GM10266 (cell line): ENCODE data around the gene FOXP1.

Experiments
- DNase-seq: peaks from one replicate; pipeline ENCODE4 v3.0.0; 2012; ENCODE audit errors: extremely low spot score
- CTCF ChIP-seq: IDR thresholded peaks from 2 replicates; pipeline ENCODE4 v1.5.1; 2012; ENCODE audit warnings: mild to moderate bottlenecking, low read depth; ENCODE audit not compliant: control insufficient read depth, insufficient read depth; ENCODE audit errors: missing control alignments

Gene FOXP1

GRCh38 chr3:71290301-71290700 is 293.2 kb downstream of the FOXP1 start:
- no peak for DNase-seq
- TF ChIP-seq CTCF, result no peak

- no peak for DNase-seq
- no peak for TF ChIP-seq CTCF
Measured at GRCh38 chr3:71288269-71288930, 295.1 kb downstream of the FOXP1 start.

DNA sequence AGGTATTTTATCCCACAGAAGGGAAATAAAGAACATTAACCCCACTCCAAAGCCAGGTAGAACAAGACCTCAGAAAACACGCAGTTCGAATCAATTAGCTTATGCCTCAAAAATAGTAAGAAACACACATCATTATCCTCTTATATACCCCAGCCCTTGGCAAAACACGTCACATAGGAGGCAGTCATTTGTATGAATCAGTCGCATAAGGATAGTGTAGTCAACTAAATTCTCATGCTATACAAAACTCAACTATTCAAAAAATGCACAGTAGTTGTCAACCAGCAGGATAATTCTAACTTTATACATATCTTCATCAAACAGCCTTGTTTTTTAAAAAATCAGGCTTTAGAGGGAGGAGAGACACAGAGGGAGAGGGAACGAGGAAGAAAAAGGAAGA is 298.4 kb downstream of the FOXP1 start:
- TF ChIP-seq CTCF, result no peak
- no peak for DNase-seq

- DNase-seq, result no peak
- no peak for TF ChIP-seq CTCF
Measured at GRCh38 chr3:71282976-71283375, 300.6 kb downstream of the FOXP1 start.

GRCh38 chr3:71281280-71281679 is 302.2 kb downstream of the FOXP1 start:
- no peak for TF ChIP-seq CTCF
- no peak for DNase-seq

DNA sequence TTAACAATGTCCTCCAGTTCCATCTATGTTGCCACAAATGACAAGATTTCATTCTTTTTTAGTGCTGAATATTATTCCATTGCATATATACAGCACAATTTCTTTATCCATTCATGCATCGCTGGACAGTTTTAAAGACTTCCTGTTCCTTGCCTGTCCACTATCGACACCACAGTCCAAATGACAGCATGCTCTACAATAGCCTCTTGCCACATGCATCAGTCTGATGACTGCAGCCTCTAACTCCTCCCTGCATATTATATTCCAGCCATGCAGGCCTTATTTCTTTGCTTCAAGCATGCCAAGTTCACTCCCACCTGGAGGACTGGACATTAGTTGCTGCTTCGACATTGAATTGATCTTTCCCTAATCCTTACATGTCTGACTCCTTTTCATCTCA is 306.2 kb downstream of the FOXP1 start:
- TF ChIP-seq CTCF, result no peak
- DNase-seq, result no peak

DNA sequence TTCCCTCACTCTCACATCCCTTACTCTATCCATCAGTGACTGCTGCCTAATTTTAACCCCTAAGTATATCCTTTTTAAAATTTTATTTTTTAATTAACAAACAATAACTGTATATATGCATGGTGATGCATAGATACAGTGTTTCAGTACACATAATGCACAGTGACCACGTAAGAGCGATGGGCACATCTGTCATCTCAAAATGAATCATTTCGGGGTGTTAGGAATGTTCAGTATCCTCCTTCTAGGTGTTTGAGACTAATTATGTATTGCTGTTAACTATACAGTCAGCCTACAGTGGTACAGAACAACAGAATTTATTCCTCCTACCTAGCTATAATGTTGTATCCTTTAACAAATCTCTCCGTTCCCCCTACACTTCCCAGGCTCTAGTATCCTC is 307.0 kb downstream of the FOXP1 start:
- DNase-seq, result no peak
- no peak for TF ChIP-seq CTCF
